Left renal pelvis (tissue), 4 donors: ENCODE measurements around the gene OXCT1. TPM values are rescaled to one million over a fixed set of nuclear protein-coding genes. Genes with fewer than 3 reads are reported as not detected.
A peak's percentile ranks its signal among the peaks of the same experiment; 100 is the strongest.
"Not testable (repeated sequence)": the region's sequence is repeated elsewhere in the genome, so short reads cannot be mapped to it uniquely, and the experiment has no call there.

ENCODE experiments used
- DNase-seq, 4 donors: peaks; one replicate each; pipeline ENCODE4 v3.0.0-alpha.2; 2013; ENCODE audit warnings: low read depth in 4 of 4, low spot score in 3 of 4
- polyA plus RNA-seq, 4 donors: library from polyadenylated mRNA; unstranded; fragments of 120-200 nt; gene quantifications; one replicate each; pipeline ENCODE4 v1.2.1, GENCODE V29; 2013; ENCODE audit not compliant: insufficient read length in 4 of 4

OXCT1 gene
- polyA plus RNA-seq, 4 donors, result 27.5 to 57.8 (median 53.4) TPM

DNA sequence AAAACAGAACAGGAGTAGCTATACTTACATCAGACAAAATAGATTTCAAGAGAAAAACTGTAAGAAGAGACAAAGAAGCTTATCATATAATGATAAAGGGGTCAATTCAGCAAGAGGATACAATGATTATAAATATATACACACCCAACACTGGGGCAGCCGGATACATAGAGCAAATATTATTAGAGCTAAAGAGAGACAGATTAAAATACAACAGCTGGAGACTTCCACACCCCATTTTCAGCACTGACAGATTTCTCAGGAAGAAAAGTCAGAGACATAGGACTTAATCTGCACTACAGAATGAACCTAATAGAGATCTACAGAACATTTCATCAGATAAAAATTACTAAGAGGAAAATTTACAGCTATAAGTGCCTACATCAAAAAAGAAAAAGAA lies 35.7 kb downstream of the OXCT1 start:
- DNase-seq, result no peak

DNA sequence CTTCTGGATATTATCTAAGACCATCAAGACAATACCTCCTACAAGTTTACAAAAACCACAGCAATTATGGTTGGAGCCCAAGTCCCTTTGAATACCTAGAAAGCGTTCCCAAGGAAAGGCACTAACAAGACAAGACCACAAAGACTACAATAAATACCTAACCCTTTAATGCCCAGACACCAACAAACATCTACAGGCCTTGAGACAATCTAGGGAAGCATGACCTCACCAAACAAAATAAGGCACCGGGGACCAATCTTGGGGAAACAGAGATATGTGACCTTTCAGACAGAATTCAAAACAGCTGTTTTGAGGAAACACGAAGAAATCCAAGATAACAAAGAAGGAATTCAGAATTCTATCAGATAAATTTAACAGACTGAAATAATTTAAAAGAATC lies 37.8 kb downstream of the OXCT1 start:
- no peak for DNase-seq

DNA sequence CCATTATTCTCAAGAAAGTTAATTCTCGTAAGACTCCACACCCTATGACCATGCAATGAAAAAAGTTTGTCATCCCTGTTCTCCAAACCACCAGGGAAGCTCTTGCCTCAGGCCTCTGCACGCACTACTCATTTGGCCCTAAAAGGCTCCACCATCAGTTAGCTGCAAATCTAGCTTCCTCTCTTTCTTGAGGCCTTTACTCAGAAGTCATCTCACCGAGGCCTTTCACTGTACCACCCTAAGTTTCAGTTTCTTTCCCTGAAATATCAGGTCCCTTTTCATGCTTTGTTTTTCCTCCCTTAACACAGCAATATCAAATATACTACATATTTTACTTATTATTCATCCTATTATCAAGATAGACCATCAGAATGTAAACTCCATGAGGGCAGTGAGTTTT lies 39.1 kb downstream of the OXCT1 start:
- DNase-seq, result no peak

DNA sequence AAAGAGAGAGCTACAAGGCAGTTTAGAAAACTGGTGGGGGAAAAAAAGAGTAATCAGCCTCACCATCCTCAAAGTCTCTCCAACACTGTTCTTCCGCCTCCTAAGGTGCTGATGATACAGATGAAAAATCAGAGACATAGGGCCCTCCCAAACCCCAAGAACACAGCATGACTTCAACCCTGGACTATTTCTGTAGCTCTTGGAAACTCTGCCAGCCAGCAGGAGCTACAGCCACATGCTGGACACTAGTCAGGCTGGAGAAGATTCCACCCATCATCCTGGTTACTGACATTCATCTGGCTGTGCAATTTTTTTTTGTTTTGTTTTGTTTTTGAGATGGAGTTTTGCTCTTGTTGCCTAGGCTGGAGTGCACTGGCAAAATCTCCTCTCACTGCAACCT lies 42.4 kb downstream of the OXCT1 start:
- DNase-seq, result no peak

DNA sequence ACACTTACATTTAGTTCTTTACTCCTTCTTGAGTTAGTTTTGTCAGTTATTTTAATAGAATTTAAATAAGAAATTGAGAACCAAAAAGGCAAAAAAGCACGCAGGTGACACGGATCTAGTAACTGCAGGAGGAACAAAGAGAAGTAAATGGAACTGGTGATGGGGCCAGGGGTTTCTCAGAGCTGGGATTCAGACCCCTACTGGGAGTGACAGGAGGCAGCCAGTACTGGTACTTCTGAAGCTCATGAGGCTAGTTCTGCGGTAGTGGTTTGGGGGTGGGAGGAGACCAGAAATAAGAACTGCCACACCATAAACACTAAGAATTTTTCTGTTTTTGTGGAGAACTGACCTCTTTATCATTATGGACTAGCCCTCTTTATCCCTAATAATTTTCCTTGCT lies 48.2 kb downstream of the OXCT1 start:
- DNase-seq, result no peak

DNA sequence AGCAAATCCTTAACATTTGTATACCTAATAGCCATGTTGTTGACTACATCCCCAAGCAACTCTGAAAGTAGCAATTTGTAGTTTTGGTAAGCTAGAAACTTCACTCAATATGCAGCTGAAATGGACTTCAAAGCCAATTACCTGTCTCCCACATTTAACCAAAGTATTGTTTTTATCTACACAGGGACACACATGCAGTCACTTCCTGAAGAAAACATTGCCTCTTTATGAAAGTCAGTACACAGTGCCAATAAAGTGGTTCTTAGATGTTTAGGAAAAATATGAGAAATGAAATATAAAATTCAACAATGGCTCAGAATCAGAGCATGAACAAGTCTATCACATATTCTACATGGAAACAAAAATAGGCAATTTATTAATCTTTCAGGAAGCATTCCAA lies 49.2 kb downstream of the OXCT1 start:
- no peak for DNase-seq

DNA sequence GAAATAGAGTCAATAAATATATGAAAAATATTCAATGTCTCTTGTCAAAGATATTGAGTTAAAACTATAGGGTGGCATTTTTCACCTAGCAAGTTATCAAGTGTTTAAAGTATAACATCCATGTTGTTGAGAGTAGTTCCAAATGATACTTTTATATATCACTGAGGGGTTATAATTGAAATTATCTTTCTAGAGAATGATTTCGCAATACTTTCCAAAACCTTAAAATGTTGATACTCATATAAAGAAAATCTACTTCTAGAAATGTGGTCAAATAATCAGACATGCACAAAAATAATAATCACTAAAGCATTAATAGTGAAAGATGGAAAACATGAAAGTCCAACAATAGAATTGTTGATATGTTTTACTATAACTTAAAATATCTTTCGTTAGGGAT lies 50.1 kb downstream of the OXCT1 start:
- DNase-seq, result no peak

DNA sequence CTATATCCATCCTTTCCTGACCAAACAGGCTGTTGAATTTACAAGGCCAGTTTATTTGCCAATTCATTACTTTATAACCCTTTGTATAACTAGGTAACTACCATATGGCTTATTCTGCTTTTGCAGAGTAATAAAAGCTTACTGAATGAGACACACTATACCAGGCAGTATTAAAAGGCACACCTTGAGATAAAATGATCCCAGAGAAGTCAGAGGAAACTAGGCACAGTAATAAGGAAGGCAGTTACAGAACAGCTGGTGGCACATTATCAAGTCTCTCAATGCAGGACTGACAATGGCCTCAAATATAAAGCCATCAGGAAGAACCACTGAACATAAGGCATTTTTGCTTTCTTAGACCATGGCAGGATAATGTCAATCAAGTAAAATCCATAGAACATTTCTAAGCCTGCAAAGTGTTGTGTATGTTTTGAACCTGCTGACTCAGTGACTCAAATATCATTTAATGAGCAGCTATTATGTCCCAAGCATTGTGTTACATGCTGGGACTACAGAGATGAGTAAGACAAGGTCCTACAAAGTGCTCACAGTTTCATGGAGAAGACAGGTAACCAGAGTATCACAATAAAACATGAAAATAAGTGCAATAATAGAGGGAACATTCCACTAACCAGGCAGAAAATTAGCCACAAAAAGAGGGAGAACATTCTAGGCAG lies 52.5 kb downstream of the OXCT1 start:
- no peak for DNase-seq

DNA sequence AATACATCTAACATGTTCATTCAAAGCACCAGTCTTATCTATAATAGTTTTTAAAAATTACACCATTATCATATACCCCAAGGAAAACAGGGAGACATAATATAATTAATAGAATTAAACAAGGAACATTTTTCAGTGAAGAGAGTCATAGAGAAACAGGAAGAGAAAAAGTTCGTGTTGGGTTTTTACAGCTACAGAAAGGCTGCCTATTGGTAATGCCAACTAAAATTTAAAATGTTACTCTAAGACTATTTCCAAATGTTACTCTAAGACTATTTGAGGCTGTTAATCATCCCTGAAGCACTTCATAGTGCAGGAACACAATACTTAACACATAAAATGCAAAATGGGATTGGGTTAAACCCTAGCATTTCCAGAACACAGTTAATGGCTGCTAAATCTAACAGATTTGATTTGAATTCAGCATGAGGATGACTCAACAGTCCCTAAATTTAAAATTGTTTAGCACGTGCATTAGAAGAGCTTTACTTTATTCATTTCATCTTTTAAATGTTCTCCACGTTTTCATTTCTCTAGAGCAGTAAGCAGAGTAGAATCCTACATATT lies 54.5 kb downstream of the OXCT1 start:
- DNase-seq, result no peak

DNA sequence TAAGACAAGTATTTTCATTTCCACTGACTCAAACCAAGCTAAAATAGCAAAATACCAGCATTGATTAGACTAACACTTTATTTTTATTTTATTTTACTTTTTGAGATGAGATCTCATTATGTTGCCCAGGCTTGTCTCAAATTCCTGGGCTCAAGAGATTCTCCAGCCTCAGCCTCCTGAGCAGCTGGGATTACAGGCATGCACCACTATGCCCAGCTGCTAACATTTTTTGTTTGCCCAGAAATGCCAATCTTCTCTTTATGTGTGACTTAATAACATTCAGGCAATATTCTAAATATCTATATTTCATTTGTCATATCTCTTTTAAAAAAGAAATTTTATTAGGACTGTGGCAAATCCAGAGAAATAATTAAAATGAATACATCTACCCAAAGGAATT lies 55.0 kb downstream of the OXCT1 start:
- DNase-seq, result no peak

DNA sequence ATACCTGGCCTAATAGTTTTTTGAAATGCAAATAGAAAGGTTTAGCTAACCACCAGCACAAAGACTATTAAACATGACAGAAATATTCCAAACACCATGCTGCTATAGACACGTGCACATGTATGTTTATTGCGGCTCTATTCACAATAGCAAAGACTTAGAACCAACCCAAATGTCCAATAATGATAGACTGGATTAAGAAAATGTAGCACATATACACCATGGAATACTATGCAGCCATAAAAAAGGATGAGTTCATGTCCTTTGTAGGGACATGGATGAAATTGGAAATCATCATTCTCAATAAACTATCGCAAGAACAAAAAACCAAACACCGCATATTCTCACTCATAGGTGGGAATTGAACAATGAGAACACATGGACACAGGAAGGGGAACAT lies 55.9 kb downstream of the OXCT1 start:
- not testable (repeated sequence) for DNase-seq

DNA sequence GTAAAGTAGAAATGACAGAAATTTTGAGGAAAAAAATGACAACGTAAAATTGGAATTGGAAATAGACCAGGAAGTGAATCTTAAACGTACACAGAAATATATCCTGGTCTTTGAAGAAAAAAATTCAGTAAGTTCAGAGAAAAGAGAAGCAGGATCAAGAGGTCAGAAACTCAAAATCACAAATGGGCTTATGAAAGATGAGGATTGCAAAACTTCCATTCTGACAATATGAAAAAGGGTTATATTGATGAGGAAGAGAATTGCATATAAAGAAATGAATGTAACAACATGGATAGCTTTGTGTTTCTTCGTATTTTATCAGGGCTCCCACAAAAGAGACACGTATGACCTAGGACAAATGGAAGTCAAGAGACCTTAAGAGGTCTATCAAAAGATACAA lies 58.1 kb downstream of the OXCT1 start:
- no peak for DNase-seq

DNA sequence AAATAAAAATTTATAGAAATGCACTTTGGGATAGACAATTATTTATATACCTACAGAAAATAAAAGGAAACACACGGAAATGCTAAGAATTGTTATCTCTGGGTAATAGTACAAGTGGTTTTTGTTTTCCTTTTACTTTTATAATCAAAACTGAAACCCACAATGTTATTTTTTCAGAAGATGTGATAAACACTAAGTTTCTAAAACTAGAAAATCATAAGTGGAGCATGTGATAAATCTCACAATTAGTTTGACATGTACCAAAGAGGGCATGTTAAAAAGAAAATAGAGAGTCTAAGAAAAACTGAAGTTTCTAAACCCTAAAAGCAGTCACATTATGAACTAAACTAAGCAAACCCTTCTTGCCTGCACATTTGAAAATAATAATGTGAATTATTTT lies 61.1 kb downstream of the OXCT1 start:
- no peak for DNase-seq

DNA sequence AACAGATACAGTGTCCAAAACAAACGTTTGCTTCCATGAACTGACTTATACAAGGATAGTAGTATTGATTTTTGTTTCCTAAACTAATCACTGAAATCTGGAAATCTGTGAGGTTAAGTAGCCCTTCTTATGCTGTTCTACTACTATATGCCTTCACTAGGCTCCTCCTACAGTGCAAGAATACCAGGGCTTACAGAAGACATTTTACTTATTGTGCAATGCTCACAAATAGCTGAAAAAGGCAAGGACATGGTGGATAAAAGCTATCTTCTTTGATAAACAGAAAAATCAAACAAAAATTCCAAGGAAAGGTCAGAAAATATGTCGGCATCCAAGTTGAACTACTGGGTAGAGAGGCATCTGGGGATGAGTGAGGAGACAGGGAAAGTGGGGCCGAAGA lies 61.9 kb downstream of the OXCT1 start:
- DNase-seq, result no peak

DNA sequence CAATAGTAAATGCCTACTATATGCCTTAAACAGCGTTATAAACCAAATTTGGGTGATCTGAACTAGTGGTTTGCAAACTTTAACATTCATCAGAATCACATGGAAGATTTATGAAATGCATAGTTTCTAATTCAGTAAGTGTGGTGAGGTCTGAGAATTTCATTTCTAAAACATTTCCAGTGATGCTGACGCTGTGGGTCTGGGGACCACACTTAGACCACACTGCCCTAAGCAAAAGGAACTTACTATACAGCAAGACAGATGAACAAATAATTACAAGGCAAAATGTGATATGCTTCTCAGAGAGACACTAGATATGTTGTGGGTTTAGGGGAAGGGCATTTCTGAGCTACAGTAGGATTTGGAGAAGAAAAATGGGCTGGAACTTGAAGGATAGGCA lies 72.6 kb downstream of the OXCT1 start:
- no peak for DNase-seq

DNA sequence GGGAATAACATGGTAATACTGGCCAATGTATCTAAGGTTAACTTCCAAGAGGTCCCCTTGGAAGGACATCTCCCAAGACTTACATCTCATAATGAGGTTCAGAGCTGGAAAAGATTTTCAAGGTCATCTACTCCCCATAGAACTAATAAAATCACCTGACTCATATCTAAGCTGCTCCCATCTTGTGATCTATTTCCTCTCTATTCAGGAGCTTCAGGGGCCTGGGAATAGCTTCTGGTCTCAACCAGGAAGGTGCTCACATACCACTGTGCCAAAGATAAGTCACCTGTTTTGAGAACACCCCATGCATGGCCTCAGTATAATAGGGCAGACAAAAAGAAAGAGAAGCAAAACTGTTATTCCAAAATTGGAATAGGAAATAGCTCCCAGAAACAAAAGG lies 74.2 kb downstream of the OXCT1 start:
- no peak for DNase-seq

DNA sequence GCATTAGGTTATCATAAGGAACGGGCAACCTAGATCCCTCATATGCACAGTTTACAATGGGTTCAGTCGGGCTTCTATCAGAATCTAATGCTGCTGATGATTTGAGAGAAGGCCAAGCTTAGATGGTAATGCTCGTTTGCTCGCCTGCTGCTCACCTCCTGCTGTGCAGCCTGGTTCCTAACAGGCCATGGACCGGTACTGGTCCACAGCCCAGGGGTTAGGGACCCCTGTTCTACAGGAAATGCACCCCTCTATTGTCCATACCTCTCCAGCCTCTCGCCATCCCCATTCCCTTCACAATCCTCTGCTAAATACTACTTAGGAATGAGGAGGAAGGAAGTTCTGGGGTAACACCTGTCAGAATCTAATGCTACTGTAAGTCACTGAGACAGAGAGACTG lies 75.1 kb downstream of the OXCT1 start:
- no peak for DNase-seq

DNA sequence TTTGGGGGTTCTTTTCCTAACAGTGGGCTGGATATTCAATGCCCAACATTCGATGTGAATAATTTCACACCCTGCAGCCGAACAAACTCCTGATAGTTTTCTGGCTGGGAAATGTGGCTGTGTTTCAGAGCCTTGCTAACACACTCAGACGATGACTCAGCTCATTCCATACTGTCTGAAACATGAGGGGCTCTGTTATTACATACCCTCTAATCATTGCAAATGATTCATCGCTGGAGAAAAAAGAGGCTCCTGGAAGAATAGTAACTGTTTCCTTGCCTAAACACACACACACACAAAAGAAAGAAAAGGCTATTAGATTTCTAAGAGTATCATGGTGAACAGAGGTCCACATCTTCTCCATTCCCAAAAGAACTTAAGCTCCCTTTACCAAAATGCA lies 75.8 kb downstream of the OXCT1 start:
- no peak for DNase-seq

DNA sequence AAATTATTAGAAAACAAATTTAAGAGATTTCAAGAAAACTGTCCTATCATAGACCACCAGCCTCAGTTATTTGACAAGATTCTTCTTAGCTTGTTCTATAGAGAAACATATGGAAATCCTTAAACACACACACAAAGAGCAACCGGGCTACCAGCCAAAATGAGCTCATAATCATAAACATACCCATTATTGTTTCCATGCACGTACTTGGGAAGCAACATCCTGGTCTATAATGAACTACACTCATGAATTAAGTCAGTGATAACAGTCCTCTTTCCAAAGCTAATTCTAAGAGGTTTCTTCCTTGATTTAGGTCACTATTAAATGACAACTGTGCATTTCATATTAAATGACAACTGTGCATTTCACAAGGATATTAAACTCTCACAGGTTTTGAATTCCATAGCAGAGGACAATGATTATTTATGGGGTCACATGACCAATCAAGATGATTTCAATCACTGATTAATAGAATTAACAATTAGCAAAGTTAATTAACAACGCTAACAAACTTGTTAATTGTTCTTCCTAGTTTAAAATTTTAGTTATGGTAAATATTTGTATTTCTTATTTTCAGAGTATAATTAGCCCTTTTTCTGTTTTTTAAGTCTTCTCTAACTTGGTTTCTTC lies 77.0 kb downstream of the OXCT1 start:
- DNase-seq, result peak in 3 of 4 donors; percentile 44 to 52 (median 45)

DNA sequence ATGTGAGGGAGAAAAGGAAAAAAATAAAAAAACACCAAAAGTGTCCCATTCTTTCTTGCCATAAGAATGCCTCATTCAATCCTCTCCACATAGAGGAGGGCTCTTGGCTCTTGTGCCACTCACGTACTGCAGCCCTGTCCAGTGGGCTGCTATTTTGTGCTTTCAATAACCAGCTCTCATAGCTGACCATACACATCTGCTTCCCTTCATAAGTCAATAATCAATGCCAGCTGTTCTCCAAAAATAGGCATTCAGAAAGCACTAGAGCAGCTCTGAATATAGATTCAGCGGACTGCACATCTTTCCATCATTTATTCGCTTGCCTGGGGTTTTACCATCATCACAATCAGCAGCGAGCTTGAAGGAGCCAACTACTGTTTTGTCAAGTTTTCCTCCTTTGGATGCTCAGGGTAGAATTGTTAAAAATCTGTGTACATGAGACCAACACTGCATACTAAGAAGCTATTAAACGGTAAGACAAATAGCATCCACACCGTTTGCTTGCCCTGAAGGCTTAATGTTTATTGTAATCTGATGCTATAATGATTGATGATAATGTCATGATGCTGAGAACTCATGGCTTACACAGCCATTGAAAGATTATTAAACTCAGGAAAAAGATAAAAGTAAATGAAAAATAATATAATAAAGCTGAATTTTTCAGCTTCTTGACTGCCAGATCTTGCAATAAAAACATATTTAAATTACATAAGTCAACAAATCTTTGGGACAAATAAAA lies 80.0 kb downstream of the OXCT1 start:
- no peak for DNase-seq

DNA sequence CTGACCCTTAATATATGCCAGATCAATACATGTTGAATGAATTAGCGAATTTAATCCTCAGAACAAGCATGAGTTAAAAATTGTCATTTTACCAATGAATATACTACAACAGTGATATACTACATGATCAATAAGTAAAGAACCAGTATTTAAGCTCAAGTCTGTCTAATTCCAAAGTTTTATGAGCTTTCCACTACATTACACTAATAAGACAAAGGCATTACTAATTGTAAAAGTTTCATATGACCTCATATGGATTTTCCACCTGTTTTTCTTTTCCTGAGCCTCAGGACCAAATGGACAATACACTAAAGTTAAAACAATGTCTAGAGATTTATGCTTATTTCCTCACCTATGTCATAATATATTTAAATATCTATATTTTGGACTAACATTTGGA lies 80.8 kb downstream of the OXCT1 start:
- DNase-seq, result no peak

DNA sequence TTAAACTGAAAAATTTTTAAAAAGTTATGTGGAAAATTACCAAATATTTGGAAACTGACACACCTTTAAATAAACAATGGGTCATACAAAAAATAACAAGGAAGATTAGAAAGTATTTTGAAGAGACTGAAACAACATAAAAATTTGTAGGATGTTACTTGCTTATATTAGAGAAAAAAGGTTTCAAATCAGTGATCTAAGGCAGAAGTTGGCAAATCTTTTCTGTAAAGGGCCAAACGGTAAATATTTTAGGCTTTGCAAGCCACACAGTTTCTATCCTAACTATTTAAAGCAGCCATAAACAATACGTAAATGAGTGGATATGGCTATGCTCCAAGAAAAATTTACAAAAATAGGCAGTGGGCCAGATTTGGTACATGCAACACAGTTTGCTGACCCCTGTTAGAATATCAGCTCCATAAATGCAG lies 81.3 kb downstream of the OXCT1 start:
- no peak for DNase-seq
